H1 (cell line): ENCODE data around the gene CDH22. TPM values are rescaled to one million over a fixed set of nuclear protein-coding genes. Genes with fewer than 3 reads are reported as not detected.

Experiments
- CTCF ChIA-PET: fragments of 300-600 bp; sonication (Branson Sonifier 250); formaldehyde crosslinking; loops from one replicate; lab custom pipeline; 2021; ENCODE audit not compliant: partially characterized antibody; lab: Charles Lee
- POLR2A ChIA-PET: fragments of 300-600 bp; sonication (Branson Sonifier 250); formaldehyde crosslinking; loops from one replicate; lab custom pipeline; 2021; ENCODE audit warnings: inconsistent platforms; ENCODE audit not compliant: partially characterized antibody; lab: Charles Lee
- DNase-seq, 2 experiments: peaks; one replicate each; pipeline versions ENCODE4 v3.0.0 to v3.0.0-alpha.2; 2010 to 2022; ENCODE audit warnings: low spot score in 2 of 2, low read depth in 1 of 2, mixed read lengths in 1 of 2
- FAIRE-seq: peaks from 2 replicates; lab custom pipeline; 2011; peaks lifted over from hg19 to GRCh38; lab: Jason Lieb, UNC
- H2AFZ ChIP-seq: 2 replicates; pipeline ENCODE4 v1.8.1; 2012; ENCODE audit warnings: low read length, inconsistent platforms
- H2AK5ac ChIP-seq: 2 replicates; pipeline ENCODE4 v1.6.1; 2013; ENCODE audit warnings: low read depth, low read length
- H2BK120ac ChIP-seq: replicated peaks from 2 replicates; pipeline ENCODE3; 2013; ENCODE audit warnings: low read depth, low read length, inconsistent platforms
- H2BK12ac ChIP-seq: 2 replicates; pipeline ENCODE4 v1.6.1; 2013; ENCODE audit warnings: low read depth, low read length
- H2BK15ac ChIP-seq: 2 replicates; pipeline ENCODE4 v1.6.1; 2013; ENCODE audit warnings: low read length
- H2BK20ac ChIP-seq: 2 replicates; pipeline ENCODE4 v1.6.1; 2013; ENCODE audit warnings: low read length
- H2BK5ac ChIP-seq: 2 replicates; pipeline ENCODE4 v1.6.1; 2013; ENCODE audit warnings: low read depth, low read length
- H3K14ac ChIP-seq: 2 replicates; pipeline ENCODE4 v1.6.1; 2013; ENCODE audit warnings: inconsistent platforms; ENCODE audit not compliant: insufficient read length
- H3K18ac ChIP-seq: 2 replicates; pipeline ENCODE4 v1.6.1; 2013; ENCODE audit warnings: low read length; ENCODE audit errors: extremely low read depth
- H3K23ac ChIP-seq: 2 replicates; pipeline ENCODE4 v1.6.1; 2013; ENCODE audit warnings: inconsistent platforms; ENCODE audit not compliant: insufficient read length
- H3K23me2 ChIP-seq: 2 replicates; pipeline ENCODE4 v1.6.1; 2013; ENCODE audit warnings: low read depth, low read length
- H3K27ac ChIP-seq: 2 replicates; pipeline ENCODE4 v1.6.1; 2011; ENCODE audit warnings: low read depth, low read length, inconsistent platforms
- H3K27me3 ChIP-seq, 4 experiments: replicated peaks in 1 of 4; 1 replicate in 1 of 4; 2 replicates in 3 of 4; pipeline versions ENCODE4 v1.6.1 to v1.8.1; 2011 to 2013; ENCODE audit warnings: low read length in 3 of 4, mild to moderate bottlenecking in 3 of 4, inconsistent platforms in 2 of 4, mixed read lengths in 2 of 4, moderate library complexity in 1 of 4; ENCODE audit not compliant: control insufficient read depth in 3 of 4, insufficient read depth in 3 of 4; ENCODE audit errors: extremely low read depth in 1 of 4
- H3K36me3 ChIP-seq, 4 experiments: 2 replicates each; pipeline versions ENCODE4 v1.6.1 to v1.8.1; 2011 to 2013; ENCODE audit warnings: mild to moderate bottlenecking in 4 of 4, low read length in 3 of 4, moderate library complexity in 2 of 4, control low read depth in 1 of 4, inconsistent platforms in 1 of 4; ENCODE audit not compliant: insufficient read depth in 4 of 4, control insufficient read depth in 2 of 4
- H3K4ac ChIP-seq: replicated peaks from 2 replicates; pipeline ENCODE3; 2013; ENCODE audit warnings: low read length, low read depth, mixed read lengths, inconsistent platforms; ENCODE audit not compliant: insufficient read length
- H3K4me1 ChIP-seq, 4 experiments: replicated peaks in 1 of 4; 1 replicate in 1 of 4; 2 replicates in 3 of 4; pipeline versions ENCODE4 v1.6.1 to v1.8.1; 2011 to 2013; ENCODE audit warnings: low read length in 3 of 4, inconsistent platforms in 2 of 4, mixed read lengths in 1 of 4; ENCODE audit not compliant: insufficient read depth in 4 of 4, control insufficient read depth in 3 of 4
- H3K4me2 ChIP-seq, 2 experiments: 2 replicates each; pipeline versions ENCODE4 v1.6.1 to v1.8.1; 2011 to 2013; ENCODE audit warnings: low read depth in 2 of 2, low read length in 2 of 2, control low read depth in 1 of 2, inconsistent platforms in 1 of 2, mild to moderate bottlenecking in 1 of 2; ENCODE audit not compliant: insufficient read depth in 1 of 2
- H3K4me3 ChIP-seq, 4 experiments: fragments of 200-600, 300-600 bp in 1 of 4; sonication (generic), shearing (Covaris generic), sonication (Bioruptor Twin) in 1 of 4; 2 replicates each; pipeline versions ENCODE4 v1.5.1 to v1.8.1; 2011 to 2016; ENCODE audit warnings: low read length in 4 of 4, low read depth in 3 of 4, control low read depth in 2 of 4, inconsistent platforms in 2 of 4, mild to moderate bottlenecking in 2 of 4, mixed read lengths in 1 of 4, moderate library complexity in 1 of 4; ENCODE audit not compliant: insufficient read depth in 2 of 4; ENCODE audit errors: extremely low read depth in 1 of 4
- H3K56ac ChIP-seq: replicated peaks from 2 replicates; pipeline ENCODE3; 2013; ENCODE audit warnings: low read depth, mild to moderate bottlenecking, mixed read lengths, low read length, inconsistent platforms; ENCODE audit not compliant: insufficient read length
- H3K79me1 ChIP-seq: 2 replicates; pipeline ENCODE4 v1.6.1; 2013; ENCODE audit warnings: low read depth, low read length, control low read depth
- H3K79me2 ChIP-seq, 2 experiments: 2 replicates each; pipeline versions ENCODE4 v1.6.1 to v1.8.1; 2012 to 2013; ENCODE audit warnings: low read length in 2 of 2, mild to moderate bottlenecking in 2 of 2, inconsistent platforms in 1 of 2; ENCODE audit not compliant: insufficient read depth in 2 of 2, control insufficient read depth in 1 of 2
- H3K9ac ChIP-seq, 4 experiments: replicated peaks in 1 of 4; 1 replicate in 1 of 4; 2 replicates in 3 of 4; pipeline versions ENCODE4 v1.6.1 to v1.8.1; 2011 to 2013; ENCODE audit warnings: low read depth in 3 of 4, low read length in 3 of 4, control low read depth in 2 of 4, mild to moderate bottlenecking in 2 of 4, moderate library complexity in 2 of 4, inconsistent platforms in 1 of 4; ENCODE audit errors: extremely low read depth in 1 of 4
- H3K9me3 ChIP-seq, 2 experiments: 2 replicates each; pipeline versions ENCODE4 v1.6.1 to v1.8.1; 2012 to 2013; ENCODE audit warnings: mild to moderate bottlenecking in 2 of 2, moderate library complexity in 2 of 2, control low read depth in 1 of 2, inconsistent platforms in 1 of 2, low read depth in 1 of 2, low read length in 1 of 2, mixed read lengths in 1 of 2; ENCODE audit not compliant: insufficient read depth in 2 of 2
- H4K20me1 ChIP-seq, 2 experiments: replicated peaks in 1 of 2; 2 replicates each; pipeline versions ENCODE3 to v1.8.1; 2011 to 2013; ENCODE audit warnings: inconsistent platforms in 2 of 2, low read length in 2 of 2, mild to moderate bottlenecking in 1 of 2; ENCODE audit not compliant: insufficient read depth in 2 of 2, control insufficient read depth in 1 of 2
- H4K5ac ChIP-seq: 2 replicates; pipeline ENCODE4 v1.6.1; 2013; ENCODE audit warnings: low read length, low read depth, mixed read lengths, inconsistent platforms; ENCODE audit not compliant: insufficient read length
- H4K8ac ChIP-seq: 2 replicates; pipeline ENCODE4 v1.8.0; 2013; ENCODE audit warnings: mild to moderate bottlenecking, moderate library complexity, low read length, inconsistent platforms; ENCODE audit not compliant: insufficient read depth; ENCODE audit errors: extremely low read depth
- H4K91ac ChIP-seq: replicated peaks from 2 replicates; pipeline ENCODE3; 2013; ENCODE audit warnings: low read length, mixed read lengths, inconsistent platforms; ENCODE audit not compliant: insufficient read length
- ASH2L ChIP-seq: fragments of 200-600, 300-600 bp; sonication (generic); IDR thresholded peaks from one replicate; pipeline ENCODE4 v1.7.1; 2017; ENCODE audit warnings: low read length
- CREB1 ChIP-seq: IDR thresholded peaks from 2 replicates; pipeline ENCODE4 v1.6.1; 2012; ENCODE audit warnings: inconsistent platforms
- FOSL1 ChIP-seq: IDR thresholded peaks from 2 replicates; pipeline ENCODE4 v1.6.1; 2011; ENCODE audit warnings: mild to moderate bottlenecking, low read depth, low read length, moderate library complexity; ENCODE audit not compliant: insufficient read depth
- JUN ChIP-seq: IDR thresholded peaks from 2 replicates; pipeline ENCODE4 v1.6.1; 2011; ENCODE audit warnings: low read depth, mild to moderate bottlenecking, improper control_type of control experiment, low read length
- KDM1A ChIP-seq: fragments of 200-600, 300-600 bp; sonication (generic); IDR thresholded peaks from 2 replicates; pipeline ENCODE4 v1.7.1; 2016; ENCODE audit warnings: mild to moderate bottlenecking, low read length, borderline replicate concordance
- MAFK ChIP-seq: IDR thresholded peaks from 2 replicates; pipeline ENCODE4 v1.6.1; 2012; ENCODE audit warnings: low read depth, mild to moderate bottlenecking, improper control_type of control experiment, low read length
- PHF8 ChIP-seq: fragments of 200-600 bp; sonication (generic); conservative IDR thresholded peaks from 2 replicates; pipeline ENCODE4 v1.7.1; 2012; ENCODE audit warnings: low read depth, mild to moderate bottlenecking, inconsistent platforms, low read length, moderate library complexity
- SUZ12 ChIP-seq: fragments of 200-600 bp; sonication (generic); IDR thresholded peaks from 2 replicates; pipeline ENCODE4 v1.6.1; 2012; ENCODE audit warnings: mild to moderate bottlenecking, inconsistent platforms, low read length, moderate library complexity, mixed read lengths
- USF2 ChIP-seq: IDR thresholded peaks from 2 replicates; pipeline ENCODE4 v1.6.1; 2011; ENCODE audit warnings: low read length, improper control_type of control experiment
- YY1 ChIP-seq: IDR thresholded peaks from 2 replicates; pipeline ENCODE4 v1.6.1; 2011; ENCODE audit warnings: low read depth, mild to moderate bottlenecking, low read length
- WGBS, 2 experiments: shearing (Covaris generic) in 1 of 2; methylation state at CpG; one replicate each; pipeline versions ENCODE4 v1.1.6 to v1.1.7; 2013 to 2015; ENCODE audit warnings: low lambda C conversion rate in 2 of 2, mixed read lengths in 2 of 2, inconsistent platforms in 1 of 2, low coverage in 1 of 2, missing lambda C conversion rate in 1 of 2; ENCODE audit not compliant: insufficient replicate concordance in 2 of 2, insufficient coverage in 1 of 2, insufficient read length in 1 of 2; ENCODE audit errors: extremely low coverage in 1 of 2, missing lambda C conversion rate in 1 of 2; 5-methylcytosine and 5-hydroxymethylcytosine counted together
- polyA plus RNA-seq, 7 experiments: library from polyadenylated mRNA; depleted of rRNA in 3 of 7; stranded (reverse) in 5 of 7; unstranded in 2 of 7; fragments of >200 nt in 5 of 7; fragments of 200-250 nt in 2 of 7; gene quantifications; 1 replicate in 5 of 7; 2 replicates in 1 of 7; 4 replicates in 1 of 7; pipeline versions ENCODE4 v1.2.1 to v1.2.3, GENCODE V29; 2011 to 2013; ENCODE audit warnings: missing spikeins in 2 of 7, mixed read lengths in 2 of 7
- total RNA-seq: library from RNA; stranded (reverse); fragmentation: NEBNext Ultra II Directional; extraction: Animal tissue kit (Norgen Biotek cat#: 25700); gene quantifications from 2 replicates; pipeline ENCODE4 v1.2.1, GENCODE V29; 2021

CDH22 gene
- total and polyA plus RNA-seq, 2 of the 8 experiments (the other 6 are each of a cell fraction or from before 2014, with no cell fraction given), result 0.35 to 0.39 TPM

- Histone ChIP-seq H3K4me2 (no peak overlapping the region), H2BK12ac (no peak overlapping the region), H3K23me2 (no peaks in the 10 kb centered on the region), H3K56ac (no peak overlapping the region), H3K4me1 (peaks cover 0 to 13% (median 5%) of the 10 kb centered on the region in 4 experiments; a peak in 5 of 7 replicates), H2BK15ac (no peak overlapping the region), H3K4ac (no peak overlapping the region), H3K23ac (no peak overlapping the region), H4K91ac (no peak overlapping the region), H2AFZ (no peak overlapping the region), H3K79me1 (no peaks in the 10 kb centered on the region), H3K36me3 (no peaks in the 10 kb centered on the region), H4K5ac (no peak overlapping the region), H2BK5ac (no peak overlapping the region), H3K9ac (no peak overlapping the region), H2BK120ac (no peak overlapping the region), H3K4me3 (no peak overlapping the region), H3K14ac (no peak overlapping the region), H4K8ac (no peak overlapping the region), H3K27ac (no peak overlapping the region), H2BK20ac (no peak overlapping the region), H3K79me2 (no peaks in the 10 kb centered on the region), H4K20me1 (peaks cover 0 to 2% of the 10 kb centered on the region in 2 experiments), H2AK5ac (no peak overlapping the region), H3K9me3 (no peaks in the 10 kb centered on the region), H3K27me3 (no peaks in the 10 kb centered on the region; a peak in 1 of 7 replicates), H3K18ac (no peak overlapping the region)
- POLR2A ChIA-PET, result no interaction called here
- no peak for FAIRE-seq
- 80% methylated on average over 1 of the region's 1 CpG; no CpG with 5 or more reads in 1 of the 2 experiments for WGBS, 2 experiments
- TF ChIP-seq CREB1, result no peak
- no peak for TF ChIP-seq KDM1A
- no peak for TF ChIP-seq PHF8
- TF ChIP-seq ASH2L, result no peak
- no peak for TF ChIP-seq YY1
- no peak for TF ChIP-seq USF2
- TF ChIP-seq SUZ12, result no peak
- no peak for TF ChIP-seq JUN
- no peak for TF ChIP-seq FOSL1
- no peak for TF ChIP-seq MAFK
- CTCF ChIA-PET, result interaction anchor here (0.8 to 1.8 kb wide), 4 partner anchors 9 to 144 kb away, joined by 3 to 5 read pairs (median 3); no protein-coding TSS in a partner anchor
- no peak for DNase-seq
These were observed 35.8 kb downstream of the CDH22 start for GRCh38 chr20:46272389-46273047.
